ACC112 (cell line): ENCODE measurements around the gene ENDOD1.
A peak's percentile ranks its signal among the peaks of the same experiment; 100 is the strongest.

Source experiments
- H2AFZ ChIP-seq: fragments of 200-600 bp; sonication (generic); one replicate; pipeline ENCODE4 v1.6.0; 2017; ENCODE audit warnings: antibody characterized with exemption, low read length; ENCODE audit not compliant: unreplicated experiment
- H3K27ac ChIP-seq: fragments of 200-600 bp; sonication (generic); 2 replicates; pipeline ENCODE4 v1.5.1; 2014; ENCODE audit warnings: low read depth, mild to moderate bottlenecking, antibody characterized with exemption, low read length, moderate library complexity
- H3K27me3 ChIP-seq: fragments of 200-600 bp; sonication (generic); 2 replicates; pipeline ENCODE4 v1.6.1; 2014; ENCODE audit warnings: mild to moderate bottlenecking, antibody characterized with exemption, low read length, moderate library complexity, mixed read lengths; ENCODE audit not compliant: insufficient read depth
- H3K36me3 ChIP-seq: fragments of 200-600 bp; sonication (generic); 2 replicates; pipeline ENCODE4 v1.6.1; 2016; ENCODE audit warnings: mild to moderate bottlenecking, antibody characterized with exemption, low read length, moderate library complexity, mixed read lengths; ENCODE audit not compliant: insufficient read depth
- H3K4me1 ChIP-seq: fragments of 200-600 bp; sonication (generic); one replicate; pipeline ENCODE4 v1.6.1; 2016; ENCODE audit warnings: low read length, mixed read lengths; ENCODE audit not compliant: insufficient read depth, unreplicated experiment, control insufficient read depth
- H3K4me3 ChIP-seq: fragments of 200-600 bp; sonication (generic); 2 replicates; pipeline ENCODE4 v1.5.1; 2014; ENCODE audit warnings: mild to moderate bottlenecking, low read depth, low read length
- H3K79me2 ChIP-seq: fragments of 200-600 bp; sonication (generic); one replicate; pipeline ENCODE4 v1.6.0; 2016; ENCODE audit warnings: low read length; ENCODE audit not compliant: control insufficient read depth, unreplicated experiment, insufficient read depth

Gene ENDOD1

DNA sequence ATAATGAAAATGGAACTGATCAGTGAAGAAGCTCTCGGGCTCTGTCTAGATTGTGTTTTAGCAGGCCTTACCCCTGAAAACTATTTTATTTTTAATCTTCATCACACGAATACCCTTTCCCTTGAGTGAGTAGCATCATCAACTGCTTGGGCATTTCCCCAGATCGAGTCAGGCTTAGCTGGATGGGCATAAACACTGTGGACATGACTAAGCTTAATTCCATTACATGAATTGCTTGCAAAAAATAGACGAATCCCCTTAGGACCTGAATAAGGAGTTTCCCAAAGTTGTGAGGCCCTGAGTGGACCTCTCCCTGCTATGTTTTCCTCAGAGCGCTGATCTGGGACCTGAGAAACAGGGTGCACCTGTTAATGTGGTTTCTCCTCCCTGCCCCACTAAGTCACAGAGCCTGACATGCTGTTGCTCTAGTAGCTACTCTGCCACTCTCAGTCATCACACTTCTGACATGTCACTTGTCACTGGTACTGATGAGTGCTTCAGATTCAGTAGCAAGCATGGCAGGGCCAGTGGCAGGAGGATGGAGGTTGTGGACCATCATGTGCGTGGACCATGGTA, 53.5 kb downstream of the ENDOD1 start:
- H2AFZ ChIP-seq: no peak overlapping the region
- H3K36me3 ChIP-seq: no peaks in the 10 kb centered on the region
- no peaks in the 10 kb centered on the region for H3K79me2 ChIP-seq
- H3K4me3 ChIP-seq: no peak overlapping the region
- no peaks in the 10 kb centered on the region for H3K27me3 ChIP-seq
- peaks cover 47% of the 10 kb centered on the region for H3K4me1 ChIP-seq
- H3K27ac ChIP-seq: peak overlapping the region; percentile 63; the same call in 1 of the 2 replicates

DNA sequence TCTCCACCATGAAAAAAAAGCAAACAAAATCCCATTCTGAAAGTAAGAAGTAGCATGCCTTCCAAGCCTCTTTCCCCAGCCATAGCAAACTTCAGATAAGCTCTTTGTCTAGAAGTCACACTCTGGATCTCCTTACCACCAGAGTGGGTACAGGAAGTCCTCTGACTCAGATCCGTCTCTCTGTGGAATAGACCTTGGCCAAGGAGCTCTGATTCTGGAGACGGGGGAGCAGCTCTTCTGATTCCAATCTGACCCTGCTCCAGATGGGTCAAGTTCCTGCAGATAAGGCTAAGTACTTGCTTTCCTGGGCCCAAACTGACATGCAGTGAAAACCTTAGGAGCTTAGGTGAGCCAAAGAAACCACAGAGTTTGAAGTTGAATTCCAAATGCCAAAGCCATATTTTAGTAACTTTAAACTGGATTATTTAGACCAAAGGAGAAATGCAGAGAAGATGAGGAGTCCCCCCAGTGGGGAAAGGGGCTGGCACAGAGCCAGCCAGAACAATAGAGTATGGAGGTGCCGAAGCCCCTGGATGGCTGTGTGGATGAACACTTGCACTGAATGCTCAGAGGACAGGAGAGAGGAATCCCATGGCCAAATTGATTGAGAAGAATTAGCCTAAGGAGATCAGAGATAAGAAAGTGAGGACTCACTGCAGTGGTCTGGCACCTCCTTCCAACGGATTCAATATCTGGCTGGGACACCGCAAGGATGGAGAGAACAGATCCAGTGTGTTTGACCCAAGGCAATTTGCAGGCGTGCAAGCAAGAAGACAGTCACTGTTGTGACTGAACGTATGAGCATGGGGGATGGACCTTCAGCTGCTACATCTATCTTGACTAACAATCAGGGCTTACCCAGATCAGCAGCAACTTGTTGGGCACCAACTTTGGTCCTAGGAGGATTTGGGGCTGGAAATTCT, 54.9 kb downstream of the ENDOD1 start:
- no peaks in the 10 kb centered on the region for H3K79me2 ChIP-seq
- no peak overlapping the region for H3K4me3 ChIP-seq
- no peak overlapping the region for H2AFZ ChIP-seq
- H3K4me1 ChIP-seq: peaks cover 51% of the 10 kb centered on the region
- H3K27ac ChIP-seq: no peak overlapping the region
- no peaks in the 10 kb centered on the region for H3K27me3 ChIP-seq
- H3K36me3 ChIP-seq: no peaks in the 10 kb centered on the region

DNA sequence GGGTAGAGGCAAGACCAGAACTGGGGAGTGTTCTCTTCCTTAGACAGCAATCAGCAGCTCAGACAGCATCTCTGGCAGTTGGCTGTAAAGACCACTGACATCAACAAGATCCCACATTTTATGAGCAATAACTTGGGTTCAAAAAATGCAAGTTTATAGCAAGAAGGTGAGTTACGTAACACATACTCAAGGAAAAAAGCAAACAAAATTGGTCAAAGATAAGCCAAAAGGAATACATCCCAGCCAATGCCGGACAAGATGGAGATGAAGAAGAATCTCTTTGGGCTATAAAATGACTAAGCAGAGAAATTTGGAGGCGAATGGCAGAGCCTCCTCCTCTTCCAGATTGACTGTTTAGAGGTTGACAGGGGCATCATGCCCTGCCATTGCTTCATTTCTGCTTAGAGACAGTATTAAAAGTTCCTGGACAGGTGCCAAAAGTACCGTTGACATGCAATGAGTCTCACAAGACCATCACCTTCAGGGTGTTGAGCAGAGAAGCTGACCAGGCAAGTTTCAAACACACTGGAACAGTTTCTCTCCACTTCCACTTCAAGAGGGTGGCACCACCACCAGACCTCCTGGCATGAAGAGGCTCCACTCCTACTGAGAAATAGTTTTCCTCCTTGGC, 55.9 kb downstream of the ENDOD1 start:
- H3K4me1 ChIP-seq: peaks cover 51% of the 10 kb centered on the region
- no peak overlapping the region for H3K4me3 ChIP-seq
- H3K79me2 ChIP-seq: no peaks in the 10 kb centered on the region
- no peaks in the 10 kb centered on the region for H3K27me3 ChIP-seq
- H3K36me3 ChIP-seq: no peaks in the 10 kb centered on the region
- no peak overlapping the region for H3K27ac ChIP-seq
- no peak overlapping the region for H2AFZ ChIP-seq

DNA sequence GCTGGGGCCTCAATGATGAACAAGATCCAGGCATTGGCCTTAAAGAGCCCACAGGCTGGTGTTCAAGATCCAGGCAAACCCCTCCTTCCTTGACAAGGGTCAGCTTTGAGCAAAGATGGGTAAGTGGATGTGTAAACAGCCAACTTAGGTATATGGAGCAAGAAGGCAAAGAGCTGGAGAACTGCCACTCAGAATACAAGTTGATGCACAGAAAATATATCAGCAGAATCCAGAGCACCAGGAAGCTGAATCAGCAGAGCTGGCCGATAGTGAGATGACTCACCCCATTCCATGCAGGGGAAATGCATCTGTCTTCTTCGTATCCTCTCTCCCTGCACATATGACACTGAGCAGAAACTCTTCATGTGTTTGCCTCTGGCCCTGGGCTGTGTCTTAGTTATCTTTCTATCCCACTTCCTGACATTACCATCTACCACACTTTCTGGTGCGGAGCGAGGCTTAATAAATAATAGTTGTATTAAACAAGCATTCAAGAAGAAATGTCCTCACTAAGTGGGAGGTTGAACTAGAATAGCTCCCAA, 57.8 kb downstream of the ENDOD1 start:
- Histone ChIP-seq H3K4me1 (peaks cover 50% of the 10 kb centered on the region), H3K36me3 (no peaks in the 10 kb centered on the region), H3K79me2 (no peaks in the 10 kb centered on the region), H2AFZ (peak overlapping the region; percentile 33), H3K27me3 (no peaks in the 10 kb centered on the region), H3K4me3 (no peak overlapping the region), H3K27ac (peak overlapping the region; percentile 42)

DNA sequence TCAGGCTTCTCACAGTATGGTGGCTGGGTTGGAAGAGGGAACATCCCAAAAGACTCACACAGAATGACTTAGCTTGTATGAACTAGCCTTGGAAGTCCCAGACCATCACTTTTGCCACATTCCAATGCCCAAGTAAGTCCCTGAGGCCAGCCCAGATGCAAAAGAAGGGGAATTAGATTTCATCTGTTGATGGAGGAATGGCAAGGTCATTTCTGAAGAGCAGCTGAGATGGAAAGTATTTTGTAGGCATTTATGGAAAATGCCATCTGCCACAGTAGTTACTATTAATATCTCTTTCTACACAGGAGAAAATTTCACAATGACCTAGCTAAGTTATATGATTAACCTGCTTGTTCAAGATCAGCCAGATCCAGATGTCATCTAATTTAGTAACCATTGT, 58.8 kb downstream of the ENDOD1 start:
- Histone ChIP-seq H2AFZ (no peak overlapping the region), H3K27ac (no peak overlapping the region), H3K79me2 (no peaks in the 10 kb centered on the region), H3K27me3 (no peaks in the 10 kb centered on the region), H3K4me1 (peaks cover 44% of the 10 kb centered on the region), H3K36me3 (no peaks in the 10 kb centered on the region), H3K4me3 (no peak overlapping the region)

DNA sequence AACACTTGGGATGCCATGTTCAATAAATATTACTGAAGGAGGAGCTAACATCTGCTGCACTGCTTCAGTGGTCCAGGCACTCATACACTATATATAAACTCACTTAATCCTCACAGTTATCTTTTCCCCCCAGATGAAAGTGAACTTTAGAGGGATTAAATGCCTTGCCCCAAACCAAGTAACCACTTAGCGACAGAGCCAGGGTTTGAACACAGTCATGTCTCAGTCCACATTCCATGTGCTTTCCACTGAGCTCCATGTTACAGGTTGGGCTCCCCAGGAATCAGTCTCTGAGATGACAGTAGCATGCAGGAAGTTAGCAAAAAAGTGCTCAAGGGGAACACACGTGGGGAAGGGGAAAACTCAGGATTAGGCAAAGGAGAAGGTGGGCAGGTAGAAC, 59.3 kb downstream of the ENDOD1 start:
- Histone ChIP-seq H3K36me3 (no peaks in the 10 kb centered on the region), H3K27ac (no peak overlapping the region)

DNA sequence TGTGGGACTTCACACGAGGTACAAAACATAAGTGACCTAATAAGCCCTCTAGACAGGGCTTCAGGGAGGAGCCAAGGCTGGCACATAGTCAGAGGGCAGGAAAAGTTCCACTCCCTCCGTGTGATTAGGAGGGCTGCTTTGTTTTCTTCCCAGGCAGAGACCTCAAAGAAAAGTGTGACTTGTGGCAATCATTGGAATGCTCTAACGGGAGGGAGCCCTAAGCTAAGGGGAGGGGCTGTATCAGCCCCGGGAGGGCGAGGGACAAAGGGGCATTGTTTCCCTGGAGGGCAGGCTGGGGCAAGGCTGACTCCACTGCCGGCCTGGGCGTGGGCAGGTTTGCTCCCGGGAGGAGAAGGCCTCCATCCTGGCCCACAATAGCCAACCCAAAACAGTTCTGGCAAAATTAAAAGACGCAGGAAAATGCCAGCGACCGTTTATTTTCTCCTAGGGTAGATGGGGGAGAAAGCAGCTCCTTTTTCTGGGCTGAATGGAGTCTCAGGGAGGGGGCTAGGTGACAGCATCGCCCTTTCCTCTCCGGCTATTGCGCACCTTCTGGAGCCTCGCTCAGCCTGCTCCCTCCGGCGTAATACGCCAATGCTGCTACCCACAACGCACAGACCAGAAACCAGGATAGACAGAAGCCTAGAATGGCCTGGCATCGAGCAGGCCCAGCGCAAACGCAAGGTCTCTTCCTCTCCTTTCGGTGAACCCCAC, 60.2 kb downstream of the ENDOD1 start:
- Histone ChIP-seq H3K4me3 (peak overlapping the region; percentile 79; the same call in 1 of the 2 replicates), H3K27ac (no peak overlapping the region), H3K36me3 (no peaks in the 10 kb centered on the region), H3K4me1 (peaks cover 32% of the 10 kb centered on the region), H2AFZ (no peak overlapping the region), H3K79me2 (no peaks in the 10 kb centered on the region), H3K27me3 (no peaks in the 10 kb centered on the region)

More for the DNA sequence above, 59.3 kb downstream of the ENDOD1 start:
- Histone ChIP-seq H3K27me3 (no peaks in the 10 kb centered on the region), H3K79me2 (no peaks in the 10 kb centered on the region), H3K4me1 (peaks cover 40% of the 10 kb centered on the region), H3K4me3 (no peak overlapping the region), H2AFZ (no peak overlapping the region)

DNA sequence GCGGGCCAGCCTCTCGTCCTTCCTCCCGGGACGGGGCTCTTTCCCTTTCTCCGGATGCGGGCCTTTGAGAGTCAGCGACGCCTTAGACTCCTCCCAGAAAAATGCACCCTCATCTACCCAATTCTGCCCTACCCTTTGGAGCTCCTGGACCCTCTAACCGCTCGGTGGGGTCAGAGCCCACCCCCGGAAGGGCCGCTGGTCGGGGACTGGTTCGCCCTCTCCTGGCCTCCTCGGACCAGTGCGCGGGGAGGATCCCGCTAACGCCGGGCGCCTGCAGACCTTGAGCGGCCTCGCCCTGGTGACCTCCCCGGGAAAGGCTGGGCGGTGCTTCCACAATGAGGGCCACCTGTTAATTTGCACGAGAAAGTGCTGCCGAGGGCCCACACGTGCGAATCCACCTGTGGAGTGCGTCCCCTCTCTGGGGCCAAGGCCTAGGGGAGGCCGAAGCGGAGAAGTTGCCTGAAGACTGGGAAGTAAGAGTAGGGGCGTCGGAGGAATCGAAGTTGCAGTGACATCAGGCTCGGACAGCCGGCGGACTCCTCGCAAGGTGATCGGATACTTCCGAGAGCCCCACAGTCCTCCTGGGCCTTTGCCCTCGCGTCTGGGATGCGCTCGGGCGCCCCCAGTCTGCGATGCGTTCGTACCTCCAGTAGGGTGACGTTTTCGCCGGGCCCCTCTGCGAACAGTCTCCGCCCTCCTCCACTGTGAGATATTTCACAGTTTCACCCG, 61.5 kb downstream of the ENDOD1 start:
- no peaks in the 10 kb centered on the region for H3K27me3 ChIP-seq
- H3K27ac ChIP-seq: no peak overlapping the region

DNA sequence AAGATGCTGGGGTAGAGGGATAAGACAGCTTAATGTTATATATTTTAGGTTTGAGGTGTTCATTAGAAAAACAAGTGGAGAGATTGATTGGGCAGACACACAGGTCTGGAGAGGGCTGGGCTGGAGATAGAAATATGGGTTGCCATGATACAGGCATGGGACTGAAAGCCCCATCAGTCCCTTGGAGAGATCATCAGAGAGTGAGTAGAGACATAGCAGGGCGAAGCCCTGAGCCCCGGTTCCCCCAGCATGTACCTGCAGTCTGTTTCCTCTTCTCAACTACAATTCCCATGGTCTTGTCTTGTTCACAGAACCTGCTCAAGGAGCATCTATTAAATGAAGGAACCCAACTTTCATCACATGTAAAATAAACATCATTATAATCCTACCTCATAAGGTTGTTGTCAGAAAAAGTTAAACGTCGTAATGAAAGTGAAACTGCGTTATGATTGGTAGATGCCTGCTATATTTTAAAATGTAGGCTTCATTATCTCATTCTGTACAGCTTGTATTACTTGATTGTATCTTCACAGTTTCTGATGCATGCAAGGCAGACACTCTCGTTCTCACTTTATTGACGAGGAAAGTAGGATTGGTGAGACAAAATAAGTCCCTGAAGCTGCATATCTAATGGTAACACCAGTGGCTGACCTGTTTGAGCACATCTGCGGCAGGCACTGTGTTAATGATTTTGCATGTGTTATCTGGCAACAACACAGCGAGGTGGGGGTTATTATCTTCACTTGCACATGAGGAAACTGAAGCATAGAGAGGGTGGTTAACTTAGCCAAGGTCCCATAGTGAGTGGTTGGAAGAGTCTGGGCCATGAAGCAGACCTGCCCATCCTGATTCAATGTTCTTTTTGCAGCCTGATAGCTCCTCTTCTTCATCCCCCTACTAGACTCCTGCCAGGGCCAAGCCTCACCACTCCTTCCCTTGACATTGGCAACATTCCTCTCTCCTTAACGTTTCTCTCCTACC, 63.5 kb downstream of the ENDOD1 start:
- no peaks in the 10 kb centered on the region for H3K27me3 ChIP-seq
- no peak overlapping the region for H2AFZ ChIP-seq
- H3K4me3 ChIP-seq: no peak overlapping the region
- H3K4me1 ChIP-seq: peaks cover 8% of the 10 kb centered on the region
- no peaks in the 10 kb centered on the region for H3K36me3 ChIP-seq
- H3K79me2 ChIP-seq: no peaks in the 10 kb centered on the region
- no peak overlapping the region for H3K27ac ChIP-seq

More for the DNA sequence above, 61.5 kb downstream of the ENDOD1 start:
- Histone ChIP-seq H3K36me3 (no peaks in the 10 kb centered on the region), H3K79me2 (no peaks in the 10 kb centered on the region), H2AFZ (peak overlapping the region; percentile 84), H3K4me1 (peaks cover 26% of the 10 kb centered on the region), H3K4me3 (peak overlapping the region; percentile 79)
